HCT116 (cell line): Measurements from ENCODE around the gene DCHS2. TPM values are rescaled to one million over a fixed set of nuclear protein-coding genes. Genes with fewer than 3 reads are reported as not detected.

ENCODE experiments used
- ATAC-seq: fragments of 200-7000 bp; cut with Tn5 transposase; 2 replicates; pipeline ENCODE4 v1.9.1; 2020; ENCODE audit warnings: mild to moderate bottlenecking, moderate library complexity
- BruUV-seq: library from RNA; stranded (reverse); fragments of 400-500 nt; replicated peaks from 2 replicates; lab custom pipeline; 2021; lab: Mats Ljungman, UMichigan
- CTCF ChIA-PET: fragments of 300-600 bp; sonication (Branson Sonifier 250); formaldehyde crosslinking; loops from one replicate; lab custom pipeline; 2021; ENCODE audit warnings: antibody characterized with exemption; lab: Charles Lee
- POLR2A ChIA-PET: fragments of 300-600, 350-600 bp; sonication (Branson Sonifier 250); formaldehyde crosslinking; loops from one replicate; lab custom pipeline; 2021; ENCODE audit warnings: antibody characterized with exemption; lab: Charles Lee
- RAD21 ChIA-PET, 2 experiments: fragments of 300-600 bp; sonication (Branson Sonifier 250); formaldehyde crosslinking; loops; one replicate each; lab custom pipeline; 2023; ENCODE audit warnings: low total read pairs in 2 of 2; ENCODE audit not compliant: uncharacterized antibody in 2 of 2, unreplicated experiment in 2 of 2, low non-redundant PET in 1 of 2; lab: Charles Lee
- DNase-seq: peaks from one replicate; pipeline ENCODE4 v3.0.0-alpha.2; 2010; ENCODE audit warnings: low read depth, low spot score
- H2AFZ ChIP-seq: fragments of 200-600 bp; shearing (Covaris generic), sonication (generic); 2 replicates; pipeline ENCODE4 v1.6.1; 2017; ENCODE audit warnings: low read depth, mixed run types, mixed read lengths, antibody characterized with exemption, low read length; ENCODE audit not compliant: poor library complexity, severe bottlenecking
- H3K27ac ChIP-seq: 2 replicates; pipeline ENCODE4 v1.5.1; 2012; ENCODE audit warnings: low read depth, low read length
- H3K27me3 ChIP-seq: fragments of 200-600 bp; sonication (generic); 2 replicates; pipeline ENCODE4 v1.6.1; 2016; ENCODE audit warnings: mixed run types, low read length, mixed read lengths; ENCODE audit not compliant: insufficient read depth
- H3K36me3 ChIP-seq, 2 experiments: fragments of 200-500 bp in 1 of 2; fragments of 200-600 bp in 1 of 2; sonication (Bioruptor generic) in 1 of 2; sonication (generic) in 1 of 2; 2 replicates each; pipeline versions ENCODE4 v1.5.1 to v1.6.1; 2014 to 2016; ENCODE audit warnings: low read length in 2 of 2, inconsistent platforms in 1 of 2, mixed read lengths in 1 of 2, mixed run types in 1 of 2; ENCODE audit not compliant: insufficient read depth in 2 of 2, control insufficient read depth in 1 of 2
- H3K4me1 ChIP-seq, 2 experiments: fragments of 200-600 bp in 1 of 2; sonication (generic) in 1 of 2; 2 replicates each; pipeline versions ENCODE4 v1.5.1 to v1.6.1; 2012 to 2017; ENCODE audit warnings: low read length in 2 of 2, inconsistent platforms in 1 of 2, mild to moderate bottlenecking in 1 of 2, mixed read lengths in 1 of 2, mixed run types in 1 of 2, moderate library complexity in 1 of 2; ENCODE audit not compliant: insufficient read depth in 2 of 2, control insufficient read depth in 1 of 2
- H3K4me2 ChIP-seq: fragments of 200-600 bp; sonication (generic); 2 replicates; pipeline ENCODE4 v1.6.1; 2017; ENCODE audit warnings: mixed run types, low read length, mixed read lengths
- H3K4me3 ChIP-seq, 2 experiments: fragments of 200-600 bp in 1 of 2; sonication (generic) in 1 of 2; replicated peaks in 1 of 2; 2 replicates each; pipeline ENCODE4 v1.5.1; 2011 to 2016; ENCODE audit warnings: low read length in 2 of 2, control low read depth in 1 of 2, low read depth in 1 of 2, mild to moderate bottlenecking in 1 of 2, mixed read lengths in 1 of 2, mixed run types in 1 of 2
- H3K79me2 ChIP-seq: fragments of 200-600 bp; sonication (generic); 2 replicates; pipeline ENCODE4 v1.6.1; 2017; ENCODE audit warnings: mild to moderate bottlenecking, mixed run types, low read length, moderate library complexity, mixed read lengths; ENCODE audit not compliant: insufficient read depth
- H3K9ac ChIP-seq: fragments of 200-600 bp; sonication (generic); 2 replicates; pipeline ENCODE4 v1.6.1; 2016; ENCODE audit warnings: low read length, mixed read lengths
- H3K9me2 ChIP-seq: fragments of 200-600 bp; sonication (generic), shearing (Covaris generic); 2 replicates; pipeline ENCODE4 v1.6.1; 2017; ENCODE audit warnings: mixed run types, mild to moderate bottlenecking, moderate library complexity; ENCODE audit not compliant: insufficient read depth
- H3K9me3 ChIP-seq, 2 experiments: fragments of 200-500 bp in 1 of 2; fragments of 200-600 bp in 1 of 2; sonication (Bioruptor generic) in 1 of 2; sonication (generic) in 1 of 2; 2 replicates each; pipeline ENCODE4 v1.6.1; 2014 to 2017; ENCODE audit warnings: low read length in 2 of 2, mixed read lengths in 2 of 2, inconsistent platforms in 1 of 2, low read depth in 1 of 2, mild to moderate bottlenecking in 1 of 2, mixed run types in 1 of 2, moderate library complexity in 1 of 2; ENCODE audit not compliant: control insufficient read depth in 1 of 2, insufficient read depth in 1 of 2
- H4K20me1 ChIP-seq: fragments of 200-600 bp; sonication (generic), shearing (Covaris generic); 2 replicates; pipeline ENCODE4 v1.6.1; 2017; ENCODE audit warnings: mixed run types, mild to moderate bottlenecking, moderate library complexity; ENCODE audit not compliant: insufficient read depth
- ATF3 ChIP-seq: IDR thresholded peaks from 2 replicates; pipeline ENCODE4 v1.6.1; 2012
- POLR2AphosphoS5 ChIP-seq: IDR thresholded peaks from 2 replicates; pipeline ENCODE4 v1.6.1; 2011; ENCODE audit warnings: mild to moderate bottlenecking, low read depth, low read length, moderate library complexity
- RAD21 ChIP-seq: IDR thresholded peaks from 2 replicates; pipeline ENCODE4 v1.6.1; 2012; ENCODE audit warnings: low read depth, mild to moderate bottlenecking
- SP1 ChIP-seq: IDR thresholded peaks from 2 replicates; pipeline ENCODE4 v1.6.1; 2012; ENCODE audit warnings: low read depth
- YY1 ChIP-seq: IDR thresholded peaks from 2 replicates; pipeline ENCODE4 v1.6.1; 2011; ENCODE audit warnings: low read length, low read depth, moderate library complexity, mild to moderate bottlenecking; ENCODE audit not compliant: insufficient replicate concordance; ENCODE audit errors: extremely low read depth
- intact Hi-C: fragments of 100-400 bp; cut with micrococcal nuclease; formaldehyde crosslinking; loops from 2 replicates; pipeline ENCODE4 v1.10.0; 2022
- total RNA-seq: library from RNA; stranded (reverse); gene quantifications from one replicate; pipeline ENCODE4 v1.2.1, GENCODE V29; 2021; ENCODE audit not compliant: unreplicated experiment

Gene DCHS2
- total RNA-seq, 1 experiment from 2014 or later, result 0.05 TPM

- no peaks in the 10 kb centered on the region for H3K79me2 ChIP-seq
- no TSS peak for BruUV-seq
- H3K4me3 ChIP-seq, result no peak overlapping the region
- ChIA-PET POLR2A (no interaction called here), CTCF (no interaction called here), RAD21 (no interaction called here)
- H2AFZ ChIP-seq, result no peak overlapping the region
- no peaks in the 10 kb centered on the region for H3K27me3 ChIP-seq
- H3K9me3 ChIP-seq, result no peaks in the 10 kb centered on the region; a peak in 1 of 4 replicates
- no peaks in the 10 kb centered on the region for H4K20me1 ChIP-seq
- ATAC-seq (no peak), DNase-seq (no peak)
- no peaks in the 10 kb centered on the region for H3K36me3 ChIP-seq
- H3K9ac ChIP-seq, result no peak overlapping the region
- intact Hi-C loops, result no loop called here
- no peaks in the 10 kb centered on the region for H3K4me1 ChIP-seq
- H3K4me2 ChIP-seq, result no peak overlapping the region
- TF ChIP-seq POLR2AphosphoS5 (no peak), ATF3 (no peak)
- H3K27ac ChIP-seq, result no peak overlapping the region
- H3K9me2 ChIP-seq, result no peaks in the 10 kb centered on the region
These were observed 184.1 kb downstream of the DCHS2 start for GRCh38 chr4:154307451-154307850.

GRCh38 chr4:154305616-154306015 is 186.0 kb downstream of the DCHS2 start:
- no peak overlapping the region for H3K27ac ChIP-seq
- no peaks in the 10 kb centered on the region for H3K4me1 ChIP-seq
- H3K27me3 ChIP-seq, result no peaks in the 10 kb centered on the region
- no peak overlapping the region for H3K4me2 ChIP-seq
- TF ChIP-seq RAD21, result no peak
- no peak for TF ChIP-seq YY1
- TF ChIP-seq SP1, result no peak
- TF ChIP-seq, all 23 proteins: peak for 0
- Histone ChIP-seq H3K9me3 (no peaks in the 10 kb centered on the region; a peak in 1 of 4 replicates), H3K9ac (no peak overlapping the region), H4K20me1 (no peaks in the 10 kb centered on the region), H3K4me3 (no peak overlapping the region), H3K79me2 (no peaks in the 10 kb centered on the region), H3K9me2 (no peaks in the 10 kb centered on the region), H3K36me3 (no peaks in the 10 kb centered on the region), H2AFZ (no peak overlapping the region)
- RAD21 ChIA-PET, result no interaction called here
- intact Hi-C loops, result no loop called here
- POLR2A ChIA-PET, result no interaction called here
- CTCF ChIA-PET, result no interaction called here
- DNase-seq, result no peak
- no peak for ATAC-seq
- BruUV-seq, result no TSS peak
